ENCODE data around the gene HDGF. TPM values are rescaled to one million over a fixed set of nuclear protein-coding genes. Genes with fewer than 3 reads are reported as not detected.

HDGF gene
- total and polyA plus RNA-seq, 2 of the 8 experiments (the other 6 are each of a cell fraction or from before 2014, with no cell fraction given): 145 to 391 TPM

DNA sequence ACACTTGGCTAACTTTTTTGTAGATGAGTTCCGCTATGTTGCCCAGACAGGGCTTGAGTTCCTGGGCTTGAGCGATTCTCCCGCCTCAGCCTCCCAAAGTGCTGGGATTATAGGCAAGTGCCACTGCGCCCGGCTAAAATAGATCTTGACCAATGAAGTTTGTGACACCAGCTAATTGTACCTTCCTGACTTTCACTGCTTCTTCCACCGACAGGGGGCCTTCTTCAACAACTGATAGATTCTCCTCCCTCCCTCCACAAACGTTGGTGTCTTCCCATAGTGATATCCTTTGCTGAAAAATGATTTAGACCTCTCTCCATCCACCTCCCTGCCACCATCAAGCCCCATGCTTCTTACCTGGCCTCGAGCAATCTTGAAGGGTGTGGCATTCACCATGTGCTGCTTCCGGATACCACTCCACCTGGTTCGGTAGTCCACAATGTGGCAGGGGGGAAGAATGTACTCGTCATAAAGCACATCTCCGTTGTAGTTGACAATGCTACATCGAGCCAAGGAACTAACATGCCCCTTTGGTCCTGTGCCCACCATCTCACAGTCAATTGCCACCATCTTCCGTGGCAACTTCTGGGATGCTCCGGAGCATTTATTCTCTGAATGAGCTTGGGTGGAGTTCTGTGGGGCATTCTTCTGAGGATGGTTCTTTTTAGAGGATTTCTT is 24.8 kb downstream of the HDGF start (continued):
- TF ChIP-seq, protein P1, sequence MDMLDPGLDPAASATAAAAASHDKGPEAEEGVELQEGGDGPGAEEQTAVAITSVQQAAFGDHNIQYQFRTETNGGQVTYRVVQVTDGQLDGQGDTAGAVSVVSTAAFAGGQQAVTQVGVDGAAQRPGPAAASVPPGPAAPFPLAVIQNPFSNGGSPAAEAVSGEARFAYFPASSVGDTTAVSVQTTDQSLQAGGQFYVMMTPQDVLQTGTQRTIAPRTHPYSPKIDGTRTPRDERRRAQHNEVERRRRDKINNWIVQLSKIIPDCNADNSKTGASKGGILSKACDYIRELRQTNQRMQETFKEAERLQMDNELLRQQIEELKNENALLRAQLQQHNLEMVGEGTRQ (IDR thresholded peaks at IDR 0.05; ENCODE audit: low read length): no peak
- no peak for TF ChIP-seq TAF7 (optimal IDR thresholded peaks at IDR 0.05; ENCODE audit: borderline replicate concordance, low read depth, low read length)
- no peak for TF ChIP-seq HDAC6 (IDR thresholded peaks at IDR 0.05; ENCODE audit: low read depth, low read length)
- TF ChIP-seq, protein P2, sequence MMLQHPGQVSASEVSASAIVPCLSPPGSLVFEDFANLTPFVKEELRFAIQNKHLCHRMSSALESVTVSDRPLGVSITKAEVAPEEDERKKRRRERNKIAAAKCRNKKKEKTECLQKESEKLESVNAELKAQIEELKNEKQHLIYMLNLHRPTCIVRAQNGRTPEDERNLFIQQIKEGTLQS (IDR thresholded peaks at IDR 0.05; ENCODE audit: insufficient read depth, low read depth, low read length): no peak
- TF ChIP-seq RNF2 (IDR thresholded peaks at IDR 0.05; ENCODE audit: borderline replicate concordance, low read depth, low read length, missing control alignments, poor library complexity, severe bottlenecking): no peak

Data from H1 (cell line).